ENCODE results near the gene PEPD.

The PEPD gene

DNA sequence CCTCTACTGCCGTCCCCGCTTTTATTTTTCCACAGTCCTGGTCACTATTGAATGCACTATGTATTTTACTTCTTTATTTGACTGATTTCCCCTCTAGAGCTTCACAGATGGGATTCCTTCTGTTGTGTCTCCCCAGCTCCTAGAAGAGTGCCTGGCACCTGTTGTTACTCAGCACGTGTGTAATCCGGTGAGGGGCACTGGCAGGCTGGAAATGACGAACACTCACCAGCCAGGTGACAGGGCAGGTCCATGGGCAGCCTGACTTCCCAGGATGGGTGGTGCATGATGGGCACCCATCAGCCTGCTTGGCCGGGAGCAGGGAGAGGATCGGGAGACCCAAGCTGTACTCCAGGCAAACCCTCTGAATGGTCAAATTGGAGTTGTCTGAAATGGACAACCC is 80.9 kb downstream of the PEPD start:
- DNase-seq, result no peak

DNA sequence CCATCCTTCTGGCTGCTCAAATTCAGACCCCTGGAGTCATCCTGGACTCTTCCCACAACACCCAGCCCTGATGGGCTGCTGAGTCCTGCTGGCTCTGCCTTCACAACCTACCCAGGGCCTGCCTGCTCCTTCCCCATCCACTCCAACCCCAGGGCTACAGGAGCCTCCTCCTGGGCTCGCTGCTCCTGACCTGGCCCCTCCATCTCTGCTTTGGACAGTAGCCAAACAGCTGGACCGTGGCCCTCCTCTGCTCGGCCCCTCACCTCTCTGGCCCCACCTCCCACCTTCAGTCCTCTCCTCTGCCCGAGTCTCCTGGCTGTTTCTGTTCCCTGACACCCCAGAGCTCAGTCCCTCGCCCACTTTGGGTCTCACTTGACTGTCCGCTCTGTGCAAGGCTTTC is 81.3 kb downstream of the PEPD start:
- no peak for DNase-seq

DNA sequence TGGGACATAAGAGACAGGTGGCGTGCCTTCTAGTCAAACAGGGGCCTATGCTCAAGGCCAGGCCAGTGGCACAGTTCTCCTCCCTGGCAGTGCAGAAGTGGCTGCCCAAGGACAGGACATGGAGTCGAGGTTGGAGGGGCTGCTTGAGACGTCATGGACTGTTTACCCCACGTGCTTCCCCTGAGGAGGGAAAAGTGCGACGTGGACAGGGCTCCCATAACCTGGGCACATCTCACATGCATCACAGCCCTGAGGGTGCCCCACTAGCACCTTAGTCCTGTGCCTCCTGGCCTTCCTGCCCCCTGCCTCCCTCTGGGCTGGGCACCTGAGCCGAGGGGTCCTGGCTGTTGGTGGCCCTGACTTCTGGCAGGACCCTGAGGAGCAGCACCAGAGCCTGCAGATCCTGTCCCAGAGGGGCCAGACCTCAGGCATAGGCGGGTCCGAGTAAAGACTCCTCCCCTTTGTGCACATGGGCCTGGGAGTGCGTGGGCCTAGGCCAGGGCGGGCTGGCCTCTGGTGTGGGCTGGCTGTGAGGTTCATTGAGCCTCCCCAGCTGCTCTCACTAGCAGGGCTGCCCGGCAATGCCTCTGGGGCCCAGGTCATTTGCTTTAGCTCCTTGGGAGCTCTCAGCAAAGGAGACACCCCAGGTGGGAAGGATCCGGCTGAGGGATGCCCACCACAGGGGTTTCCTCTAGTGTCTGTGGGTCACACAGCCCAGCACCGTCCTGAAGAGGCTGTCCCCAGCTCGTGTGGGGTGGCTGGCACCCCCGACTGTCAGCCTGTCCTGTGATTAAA is 82.4 kb downstream of the PEPD start:
- no peak for DNase-seq

DNA sequence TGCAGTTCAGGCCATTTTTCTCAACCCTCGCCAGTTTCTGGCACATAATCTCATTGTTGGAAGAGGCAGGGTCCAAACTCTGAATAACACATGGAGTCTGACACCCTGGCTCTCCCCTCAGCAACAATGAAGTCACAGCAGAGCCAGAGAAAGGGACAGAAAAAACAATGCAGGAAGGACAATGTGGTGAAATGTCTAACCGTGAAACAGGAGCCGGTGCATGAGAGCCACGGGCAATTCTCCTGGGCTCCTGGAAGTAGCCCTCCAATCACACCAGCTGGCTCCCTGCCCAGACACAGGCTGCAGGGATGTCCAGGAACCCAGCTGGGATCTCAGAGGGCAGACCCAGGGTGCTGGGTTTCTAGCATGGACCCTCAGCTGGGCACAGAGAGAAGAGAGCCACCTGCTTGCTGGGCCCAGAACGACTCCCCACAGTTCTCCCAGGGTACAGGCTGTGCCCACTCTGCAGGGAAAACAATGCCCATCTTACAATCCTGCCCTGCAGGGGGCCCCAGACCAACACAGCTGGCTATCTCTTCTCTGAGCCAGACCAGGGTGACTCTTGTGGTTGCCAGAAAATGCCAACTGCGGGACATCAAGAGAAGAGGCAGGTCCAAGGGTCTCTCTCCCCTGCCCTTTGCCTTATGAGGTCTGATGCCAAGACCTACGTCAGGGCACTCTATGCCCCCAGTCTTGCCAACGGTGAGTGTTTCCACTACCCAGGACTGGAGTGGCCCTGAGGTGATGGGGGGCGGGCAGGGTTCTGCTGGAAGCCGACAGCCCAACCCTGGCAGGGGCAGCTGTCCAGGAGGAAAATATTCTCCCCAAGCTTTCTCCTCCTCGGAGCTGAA is 83.5 kb downstream of the PEPD start:
- DNase-seq, result peak in 34 of 56 donors; percentile 4 to 77 (median 31)

DNA sequence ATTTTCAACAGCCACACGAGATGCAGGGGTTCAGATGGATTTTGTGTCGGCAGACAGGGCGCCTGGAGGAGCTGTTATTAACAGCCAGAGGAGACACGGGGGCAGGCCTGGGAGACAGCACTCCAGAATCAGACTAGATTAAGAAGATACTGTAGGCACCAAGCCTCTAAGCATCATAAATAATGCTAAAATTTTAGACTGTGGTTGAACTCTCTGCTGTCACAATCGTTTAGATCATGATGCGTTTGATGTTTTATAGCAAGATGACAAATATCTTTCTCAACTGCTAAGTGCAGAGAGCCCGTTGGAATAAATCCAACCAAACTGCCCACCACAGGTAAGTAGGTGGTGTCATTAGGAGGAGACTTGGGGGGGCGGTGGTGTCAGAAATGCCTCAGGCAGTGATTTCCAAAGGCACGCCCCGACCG is 84.2 kb downstream of the PEPD start:
- no peak for DNase-seq

DNA sequence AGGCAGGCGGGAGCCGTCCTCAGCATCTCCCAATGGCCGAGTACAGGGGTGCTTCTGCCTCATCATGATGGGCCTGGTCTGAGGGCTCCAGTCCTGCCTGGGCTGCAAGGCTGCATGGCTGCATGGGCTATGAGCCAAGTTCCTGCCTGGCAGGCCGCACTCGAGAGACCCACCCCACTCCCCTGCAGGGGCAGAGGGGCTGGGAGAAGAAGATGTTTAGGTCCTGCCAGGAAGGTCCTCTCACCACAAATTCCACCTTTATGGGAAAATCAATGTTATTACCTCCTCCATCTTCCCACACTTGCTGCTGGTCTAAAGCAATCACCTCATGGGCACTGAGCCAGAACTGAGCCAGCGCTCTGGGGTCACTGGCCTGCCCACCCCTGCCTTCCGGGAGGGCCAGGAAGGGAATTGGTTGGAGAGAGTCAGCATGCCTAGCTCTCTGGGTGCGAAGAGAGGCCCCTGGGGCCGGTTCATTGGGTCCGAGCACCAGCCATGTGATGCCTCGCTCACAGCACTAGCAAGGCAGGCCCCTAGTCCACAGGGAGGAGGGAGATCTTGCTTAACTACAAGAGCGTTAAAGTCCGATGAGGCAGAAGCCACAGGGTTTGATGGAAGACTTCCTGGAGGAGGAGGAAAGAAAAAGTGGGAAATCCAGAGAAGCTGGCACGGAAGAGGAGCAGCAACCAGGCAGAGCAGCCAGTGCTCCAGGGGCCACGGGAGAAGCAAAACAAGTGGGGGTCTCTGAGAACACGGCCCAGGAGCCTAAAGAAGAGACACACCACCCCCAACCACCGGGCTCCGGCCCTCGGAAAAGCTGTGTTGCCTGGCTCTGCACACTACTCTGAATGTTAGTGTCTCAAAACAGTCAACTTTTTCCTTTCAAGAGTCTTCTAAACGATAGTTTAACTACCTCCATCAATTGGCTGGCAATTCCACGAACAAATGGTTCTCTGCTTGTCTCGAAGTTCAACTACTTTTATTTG is 84.9 kb downstream of the PEPD start:
- DNase-seq, result no peak

DNA sequence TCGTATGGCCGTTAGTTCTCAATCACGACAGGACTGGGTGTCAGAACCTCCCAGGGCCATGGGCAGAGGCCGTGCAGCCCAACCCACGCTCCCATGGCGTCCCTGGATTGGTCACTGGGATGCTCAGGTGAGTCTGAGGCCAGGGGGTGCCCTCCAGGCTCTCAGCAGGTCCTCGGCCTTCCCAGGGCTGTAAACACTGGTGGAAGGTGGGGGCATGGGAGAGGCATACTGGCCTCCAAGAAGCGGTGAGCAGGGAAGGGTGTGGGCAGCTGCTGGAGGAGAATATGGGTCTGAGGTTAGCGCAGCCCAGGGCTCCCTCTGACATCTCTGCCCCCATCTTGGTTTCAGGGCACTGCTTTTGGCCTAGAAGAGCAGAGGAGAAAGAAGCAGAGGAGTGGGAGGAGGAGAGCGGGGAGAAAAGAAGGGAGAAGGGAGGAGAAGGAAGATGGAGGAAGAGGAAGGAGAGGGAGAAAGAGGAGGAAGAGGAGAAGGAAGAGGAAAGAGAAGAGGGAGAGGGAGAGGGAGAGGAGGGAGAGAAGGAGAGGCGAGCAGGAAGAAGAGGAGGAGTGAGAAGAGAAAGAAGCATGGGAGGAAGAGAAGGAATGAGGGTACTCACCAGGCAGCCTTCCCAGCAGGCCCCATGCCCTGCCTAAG is 85.8 kb downstream of the PEPD start:
- DNase-seq, result no peak

DNA sequence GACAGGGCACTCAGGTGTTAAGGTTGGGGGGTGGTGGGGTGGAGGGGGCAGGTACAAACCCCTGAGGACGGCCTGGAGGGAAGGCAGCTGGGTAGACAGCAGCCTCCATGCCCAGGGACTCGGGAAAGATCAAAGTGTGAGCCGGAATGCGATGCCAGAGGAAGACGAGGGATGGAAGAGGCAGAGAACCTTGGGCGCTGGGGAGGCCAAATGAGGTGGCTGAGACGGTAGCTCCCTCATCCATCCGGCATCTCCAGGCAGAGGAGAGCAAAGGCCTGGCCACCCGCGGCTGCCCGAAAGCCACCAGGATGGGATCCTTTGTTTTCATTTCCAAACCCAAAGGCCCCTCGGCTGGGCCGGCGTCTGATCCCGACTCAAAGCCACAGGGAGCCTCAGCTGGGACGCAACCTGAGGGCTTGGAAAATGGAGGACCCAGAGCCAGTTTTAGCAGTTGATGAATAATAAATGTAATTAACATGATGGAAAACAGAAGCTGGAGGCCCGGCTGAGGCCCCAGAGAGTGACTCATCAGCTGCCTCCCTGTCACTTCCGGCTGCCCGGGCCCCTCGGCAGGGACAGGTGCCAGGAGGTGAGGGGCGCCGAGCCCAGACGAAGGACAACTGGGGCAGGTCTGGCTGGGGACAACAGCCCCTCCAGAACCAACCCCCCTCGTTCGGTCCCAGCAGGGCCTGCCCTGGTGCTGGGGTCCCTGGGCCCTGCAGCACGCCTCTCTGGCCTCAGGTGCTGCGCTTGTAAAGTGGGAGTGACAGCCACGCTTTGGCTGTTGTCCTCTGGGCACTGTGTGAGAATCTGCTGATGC is 86.5 kb downstream of the PEPD start:
- no peak for DNase-seq

DNA sequence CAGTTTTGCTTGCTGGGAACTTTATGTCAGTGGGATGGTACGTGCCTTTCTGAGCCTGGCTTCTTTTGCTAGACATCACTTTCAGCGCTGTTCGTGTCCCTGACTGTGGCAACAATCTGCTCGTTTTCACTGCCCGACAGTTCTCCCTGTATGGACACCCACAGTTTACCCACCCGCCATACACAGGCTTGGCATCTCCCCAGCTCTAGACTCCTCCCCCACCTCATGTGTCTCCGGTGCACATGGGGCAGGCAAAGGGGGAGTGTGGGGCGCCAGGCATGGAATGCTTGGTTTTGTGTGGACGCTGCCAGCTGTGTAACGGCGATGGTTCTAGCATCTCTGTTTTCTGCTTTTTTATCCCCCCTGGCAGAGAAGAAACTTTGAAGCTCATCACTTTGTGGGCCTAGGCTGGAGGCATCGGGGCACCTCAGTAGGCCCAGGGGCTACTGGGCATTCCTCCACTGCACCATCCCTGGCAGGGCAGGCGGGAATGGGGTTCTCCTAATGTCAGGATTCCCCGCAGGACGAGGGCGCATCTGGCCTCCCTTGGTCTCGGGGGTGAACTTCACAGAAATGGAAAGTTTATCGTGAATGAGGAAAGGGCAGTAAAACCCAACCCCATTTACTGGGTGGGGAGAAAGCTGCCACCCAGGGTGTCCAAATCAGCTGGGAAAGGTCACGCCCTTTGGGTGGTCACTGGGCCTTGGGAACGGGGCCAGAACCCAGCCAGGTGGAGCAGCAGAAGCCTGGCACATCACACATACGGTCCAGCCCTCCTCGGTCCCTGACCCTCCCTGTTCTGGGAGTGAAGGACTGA is 87.3 kb downstream of the PEPD start:
- no peak for DNase-seq

DNA sequence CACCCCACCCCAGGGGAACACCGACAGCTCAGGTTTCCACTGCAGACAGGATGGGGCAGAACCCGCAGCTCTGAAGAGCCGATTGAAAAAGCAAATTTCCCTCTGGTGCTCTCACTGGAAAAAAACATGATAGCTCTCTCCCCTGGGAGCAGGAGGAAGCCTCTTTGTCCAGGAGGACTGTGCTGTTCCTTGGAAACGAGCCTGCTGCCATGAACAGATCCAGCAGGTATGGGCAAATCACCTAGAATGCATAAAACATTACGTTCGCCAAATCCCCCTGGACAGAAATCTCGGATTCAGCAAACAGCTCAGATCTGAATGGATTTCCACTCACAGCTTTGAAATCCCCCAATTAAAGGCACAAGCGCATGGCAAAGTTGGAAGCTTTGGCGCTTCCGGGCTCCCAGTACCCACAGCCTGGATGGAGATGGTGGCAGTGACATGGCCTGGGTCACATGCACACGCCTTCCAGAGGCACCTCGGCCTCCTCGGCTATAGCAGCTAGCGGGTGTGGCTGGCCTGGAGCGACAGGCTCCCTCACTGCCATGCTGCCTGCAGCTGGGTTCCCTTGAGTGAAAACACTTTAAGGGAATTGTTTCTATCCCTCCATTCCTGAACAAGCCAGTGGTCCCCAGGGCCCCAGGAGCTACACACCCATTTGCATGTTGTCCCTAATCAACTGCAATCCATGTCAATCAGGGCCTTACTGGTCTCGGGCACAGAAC is 89.0 kb downstream of the PEPD start:
- no peak for DNase-seq

DNA sequence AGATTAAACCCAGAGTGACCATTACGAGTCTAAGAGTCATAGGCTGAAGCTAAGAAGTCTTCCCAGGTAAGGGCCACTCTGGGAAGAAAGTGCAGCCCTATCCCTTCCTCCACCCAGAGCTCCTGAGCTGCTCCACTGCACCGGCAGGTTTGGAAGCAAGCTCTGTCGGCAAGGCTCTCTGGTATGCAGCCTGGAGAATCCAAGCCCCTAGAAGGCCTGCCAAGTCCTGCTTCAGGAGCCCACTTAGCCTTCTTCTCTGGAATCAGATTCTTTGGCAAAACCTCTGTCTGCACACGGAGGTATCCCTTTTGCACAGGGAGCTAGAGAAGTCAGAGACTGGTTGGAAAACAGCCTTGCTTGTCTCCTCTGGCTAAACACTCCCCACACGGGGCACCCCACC is 89.6 kb downstream of the PEPD start:
- DNase-seq, result no peak

DNA sequence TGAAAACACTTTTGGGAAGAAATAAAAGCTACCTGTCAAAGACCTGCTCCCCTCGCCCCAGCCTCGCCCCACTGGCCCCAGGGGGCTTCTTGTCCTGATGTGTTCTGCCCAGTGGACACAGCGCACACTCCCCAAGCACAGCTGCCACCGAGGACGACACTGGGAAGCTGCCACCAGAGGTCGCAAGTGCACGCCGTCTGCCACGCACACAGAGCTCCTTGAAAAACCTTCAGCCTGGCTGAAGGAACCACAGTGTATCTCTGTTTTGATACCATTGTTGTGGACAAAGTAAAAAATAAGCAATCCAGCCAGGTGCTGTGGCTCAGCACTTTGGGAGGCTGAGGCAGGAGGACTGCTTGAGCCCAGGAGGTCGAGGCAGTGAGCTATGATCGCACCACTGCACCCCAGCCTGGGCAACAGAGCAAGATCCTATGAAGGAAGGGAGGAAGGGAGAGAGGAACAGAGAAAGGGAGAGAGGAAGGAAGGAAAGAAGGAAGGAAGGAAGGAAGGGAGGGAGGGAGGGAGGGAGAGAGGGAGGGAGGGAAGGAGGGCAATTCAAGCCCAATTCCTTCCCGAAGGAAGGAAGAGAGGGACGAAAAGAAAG is 90.8 kb downstream of the PEPD start:
- peak in 49 of 56 donors; percentile 17 to 82 (median 51) for DNase-seq

DNA sequence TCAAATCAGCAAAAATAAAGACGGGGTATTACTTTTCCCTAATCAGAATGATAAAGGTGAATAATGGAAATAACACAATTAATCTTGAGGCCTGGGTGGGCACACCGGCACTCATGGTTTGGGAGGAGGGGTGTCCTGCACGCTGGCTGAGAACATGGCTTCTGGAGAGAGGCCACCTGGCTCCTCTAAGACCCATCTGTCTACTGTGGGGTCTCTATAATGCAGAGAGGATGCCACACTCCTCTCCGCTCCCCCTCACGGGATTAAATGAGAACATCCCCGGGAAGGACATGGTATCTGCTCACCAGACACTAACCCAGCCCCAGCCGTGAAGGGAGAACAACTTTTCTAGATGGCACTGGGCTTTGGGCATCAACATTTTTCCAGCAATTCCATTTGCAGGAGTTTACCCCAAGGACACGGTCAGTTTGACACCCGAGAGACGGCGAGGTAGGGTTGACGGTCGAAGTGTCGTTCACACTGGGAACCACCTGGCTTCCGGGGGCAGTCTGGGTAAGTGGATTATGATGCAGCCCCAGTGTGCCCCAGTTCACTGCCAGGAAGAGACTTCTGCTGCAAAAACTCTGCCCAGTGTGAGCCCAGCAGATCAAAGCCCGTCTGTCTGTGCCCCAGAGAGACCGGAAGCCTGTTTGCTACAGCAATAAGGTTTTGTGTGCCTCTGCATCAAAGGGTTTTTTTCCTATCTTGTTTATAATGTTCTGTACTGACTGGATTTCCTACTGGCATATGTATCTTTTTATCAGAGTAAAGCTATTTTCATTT is 91.5 kb downstream of the PEPD start:
- DNase-seq, result peak in 2 of 56 donors; percentile 9 to 13

DNA sequence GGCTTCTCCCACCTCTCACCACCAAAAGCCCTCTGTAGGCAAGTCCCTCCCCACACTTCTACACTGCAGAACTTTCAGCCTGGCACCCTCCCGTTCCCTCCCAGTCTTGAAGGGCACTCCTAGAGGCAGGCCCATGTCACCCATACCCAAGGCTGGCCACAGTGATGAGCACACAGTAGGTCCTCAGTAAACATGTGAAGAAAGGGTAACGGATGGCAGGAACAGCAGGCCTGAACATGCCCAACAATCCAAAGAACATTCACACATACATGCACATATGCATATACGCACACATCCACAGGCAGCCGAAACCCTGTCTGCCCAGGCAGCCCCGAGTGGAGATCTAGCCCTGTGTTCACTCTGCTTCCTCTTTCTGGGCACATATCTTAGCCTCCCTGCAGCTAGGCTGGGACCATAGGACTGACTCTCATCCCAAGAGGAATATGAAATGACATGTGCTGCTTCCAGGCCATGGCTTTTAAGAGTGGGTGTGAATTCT is 92.9 kb downstream of the PEPD start:
- no peak for DNase-seq

DNA sequence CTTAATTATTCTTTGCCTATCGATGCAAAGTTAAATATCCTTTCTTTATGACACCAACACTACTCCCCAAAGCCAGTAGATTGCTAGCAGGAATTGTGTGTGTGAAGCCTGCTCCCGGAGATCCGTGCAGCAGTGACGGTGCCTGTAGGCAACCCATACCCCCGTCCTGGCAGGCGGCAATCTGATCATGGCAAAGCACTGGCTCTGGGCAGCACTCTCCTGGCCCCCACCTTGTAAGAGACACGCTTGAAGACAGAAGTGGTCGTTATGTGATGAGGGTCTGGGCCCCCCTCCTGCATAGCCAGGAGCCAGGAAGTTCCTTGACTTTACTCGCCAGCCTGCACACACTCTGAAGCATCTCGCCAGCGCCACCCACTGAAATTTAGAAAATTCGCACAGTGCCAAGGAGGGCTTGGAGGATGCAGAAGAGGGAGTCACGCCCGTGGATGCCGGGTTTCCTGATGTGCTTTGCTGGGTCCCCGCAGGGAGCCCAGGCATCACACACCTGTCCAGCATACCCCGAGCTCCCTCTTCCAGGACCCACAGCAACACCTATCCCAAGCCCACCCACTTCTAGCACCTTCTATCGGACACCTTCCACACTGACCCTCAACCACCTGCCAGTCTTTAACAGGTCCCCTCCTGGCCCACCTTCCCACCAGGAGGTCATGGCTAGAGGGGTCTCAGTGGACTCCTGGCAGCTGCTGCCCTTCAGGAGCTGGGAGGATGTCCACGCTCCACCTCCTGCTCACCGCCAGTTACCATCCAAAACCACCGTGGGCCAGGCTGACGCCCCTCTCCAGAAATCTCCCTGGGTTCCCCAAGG is 93.6 kb downstream of the PEPD start:
- no peak for DNase-seq
